HepG2 (cell line): Measurements from ENCODE around the gene COA7. TPM values are rescaled to one million over a fixed set of nuclear protein-coding genes. Genes with fewer than 3 reads are reported as not detected.
A peak's percentile ranks its signal among the peaks of the same experiment; 100 is the strongest.

Experiments
- ATF7-NPFF ChIP-seq: sonication (generic); formaldehyde crosslinking; IDR thresholded peaks from 2 replicates; pipeline ENCODE4 v1.8.1; 2023; ENCODE audit warnings: mild to moderate bottlenecking, low read depth, missing genetic modification reagents, moderate library complexity
- KDM5B ChIP-seq: sonication (generic); formaldehyde crosslinking; IDR thresholded peaks from 2 replicates; pipeline ENCODE4 v1.4.0; 2020; ENCODE audit warnings: missing genetic modification reagents, mild to moderate bottlenecking, borderline replicate concordance
- NCOR1 ChIP-seq: fragments of 200-600 bp; sonication (generic); IDR thresholded peaks from 2 replicates; pipeline ENCODE4 v1.7.0; 2017; ENCODE audit warnings: antibody characterized with exemption, low read length, borderline replicate concordance
- NR2F6 ChIP-seq, 2 experiments: IDR thresholded peaks; 2 replicates each; pipeline ENCODE4 v1.6.1; 2016; ENCODE audit warnings: antibody characterized with exemption in 1 of 2, mild to moderate bottlenecking in 1 of 2
- SP4 ChIP-seq: sonication (generic); formaldehyde crosslinking; IDR thresholded peaks from 2 replicates; pipeline ENCODE4 v1.8.1; 2023; ENCODE audit warnings: mild to moderate bottlenecking, missing genetic modification reagents
- ZBTB20 ChIP-seq: sonication (generic); formaldehyde crosslinking; IDR thresholded peaks from 2 replicates; pipeline ENCODE4 v1.8.1; 2023; ENCODE audit warnings: missing genetic modification reagents, low read depth, mild to moderate bottlenecking, borderline replicate concordance
- ZFP36 ChIP-seq: fragments of 150-350 bp; IDR thresholded peaks from 2 replicates; pipeline ENCODE4 v1.6.1; 2018; ENCODE audit warnings: borderline replicate concordance, low read length, low read depth; ENCODE audit not compliant: partially characterized antibody
- ZNF557 ChIP-seq: sonication (generic); formaldehyde crosslinking; IDR thresholded peaks from 2 replicates; pipeline ENCODE4 v1.4.0; 2020; ENCODE audit warnings: missing genetic modification reagents
- ZNF616 ChIP-seq: sonication (generic); formaldehyde crosslinking; IDR thresholded peaks from 2 replicates; pipeline ENCODE4 v1.5.0; 2020; ENCODE audit warnings: low read depth, mild to moderate bottlenecking, missing genetic modification reagents
- ZNF720 ChIP-seq: sonication (generic); formaldehyde crosslinking; IDR thresholded peaks from 2 replicates; pipeline ENCODE4 v1.4.0; 2020; ENCODE audit warnings: missing genetic modification reagents
- ZSCAN25 ChIP-seq: sonication (generic); formaldehyde crosslinking; IDR thresholded peaks from 2 replicates; pipeline ENCODE4 v1.8.0; 2022; ENCODE audit warnings: mild to moderate bottlenecking, missing genetic modification reagents
- polyA plus RNA-seq, 8 experiments: library from polyadenylated mRNA; depleted of rRNA in 3 of 8; stranded (reverse) in 7 of 8; unstranded in 1 of 8; fragments of >200 nt; fragmentation: Illumina TruSeq in 4 of 8; extraction: Trizol in 4 of 8; gene quantifications; 2 replicates each; pipeline versions ENCODE4 v1.2.1 to v1.2.3, GENCODE V29; 2011 to 2016; ENCODE audit warnings: low read depth in 4 of 8, missing spikeins in 1 of 8, mixed read lengths in 1 of 8; ENCODE audit not compliant: insufficient read depth in 1 of 8
- total RNA-seq, 5 experiments: library from RNA; depleted of rRNA; stranded (reverse); fragments of >200 nt; fragmentation: Illumina TruSeq; extraction: Trizol; gene quantifications; 2 replicates each; pipeline ENCODE4 v1.2.3, GENCODE V29; 2016; ENCODE audit warnings: low read depth in 1 of 5
- TF ChIP-seq, protein P1 (sequence below): IDR thresholded peaks from 2 replicates; pipeline ENCODE4 v1.6.1; 2016; ENCODE audit warnings: low read depth, missing genetic modification reagents, missing compliant biosample characterization
- TF ChIP-seq, protein P2 (sequence below): sonication (generic); formaldehyde crosslinking; IDR thresholded peaks from 2 replicates; pipeline ENCODE4 v1.4.0; 2020; ENCODE audit warnings: low read depth, missing genetic modification reagents
- TF ChIP-seq, protein P3 (sequence below): sonication (generic); formaldehyde crosslinking; IDR thresholded peaks from 2 replicates; pipeline ENCODE4 v1.8.0; 2022; ENCODE audit warnings: low read depth, missing genetic modification reagents
- TF ChIP-seq, protein P4 (sequence below): fragments of 450-650 bp; IDR thresholded peaks from 2 replicates; pipeline ENCODE4 v1.6.1; 2017

COA7 gene
- total and polyA plus RNA-seq, 2 of the 13 experiments (the other 11 are each of a cell fraction or from before 2014, with no cell fraction given) = 12.3 to 30.4 TPM

DNA sequence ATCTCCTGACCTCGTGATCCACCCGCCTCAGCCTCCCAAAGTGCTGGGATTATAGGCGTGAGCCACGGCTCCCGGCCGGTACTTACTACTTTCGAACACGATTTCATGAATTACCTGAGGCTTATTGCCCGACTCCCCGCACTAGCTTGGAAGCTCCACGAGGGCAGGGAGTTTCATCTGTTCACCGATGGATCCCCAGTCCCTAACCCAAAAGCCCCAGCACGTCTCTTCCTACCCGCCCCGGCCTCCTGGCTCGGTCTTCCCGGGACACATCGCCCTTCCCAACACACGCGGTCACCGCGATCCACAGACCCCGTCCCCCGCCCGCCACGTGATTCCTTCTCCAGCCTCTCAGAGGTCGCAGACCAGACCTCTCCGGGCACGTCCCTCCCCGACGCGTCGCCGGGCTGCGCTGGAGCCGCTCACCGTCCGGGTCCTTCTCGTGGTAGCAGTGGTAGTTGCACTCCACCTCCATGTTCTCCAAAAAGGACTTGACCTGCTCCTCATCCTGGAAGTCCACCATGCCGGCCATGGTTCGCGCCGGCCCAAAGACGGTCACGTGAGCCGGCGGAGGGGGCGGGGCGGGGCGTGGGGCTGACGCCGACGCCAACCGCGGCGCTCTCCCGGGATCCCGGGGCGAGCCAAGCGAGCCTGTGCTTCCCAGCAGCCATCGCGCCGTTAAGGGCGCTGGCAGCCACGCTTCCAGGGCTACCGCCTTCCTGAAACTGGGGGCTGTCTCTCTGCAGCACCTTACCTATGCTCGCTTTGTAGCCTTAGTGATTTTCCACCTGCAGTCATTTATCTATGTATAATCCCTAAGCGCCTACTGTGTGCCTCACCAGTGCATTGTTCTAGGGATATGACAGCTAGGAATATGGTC lies at the start of gene COA7 (continued):
- TF ChIP-seq, protein P1, sequence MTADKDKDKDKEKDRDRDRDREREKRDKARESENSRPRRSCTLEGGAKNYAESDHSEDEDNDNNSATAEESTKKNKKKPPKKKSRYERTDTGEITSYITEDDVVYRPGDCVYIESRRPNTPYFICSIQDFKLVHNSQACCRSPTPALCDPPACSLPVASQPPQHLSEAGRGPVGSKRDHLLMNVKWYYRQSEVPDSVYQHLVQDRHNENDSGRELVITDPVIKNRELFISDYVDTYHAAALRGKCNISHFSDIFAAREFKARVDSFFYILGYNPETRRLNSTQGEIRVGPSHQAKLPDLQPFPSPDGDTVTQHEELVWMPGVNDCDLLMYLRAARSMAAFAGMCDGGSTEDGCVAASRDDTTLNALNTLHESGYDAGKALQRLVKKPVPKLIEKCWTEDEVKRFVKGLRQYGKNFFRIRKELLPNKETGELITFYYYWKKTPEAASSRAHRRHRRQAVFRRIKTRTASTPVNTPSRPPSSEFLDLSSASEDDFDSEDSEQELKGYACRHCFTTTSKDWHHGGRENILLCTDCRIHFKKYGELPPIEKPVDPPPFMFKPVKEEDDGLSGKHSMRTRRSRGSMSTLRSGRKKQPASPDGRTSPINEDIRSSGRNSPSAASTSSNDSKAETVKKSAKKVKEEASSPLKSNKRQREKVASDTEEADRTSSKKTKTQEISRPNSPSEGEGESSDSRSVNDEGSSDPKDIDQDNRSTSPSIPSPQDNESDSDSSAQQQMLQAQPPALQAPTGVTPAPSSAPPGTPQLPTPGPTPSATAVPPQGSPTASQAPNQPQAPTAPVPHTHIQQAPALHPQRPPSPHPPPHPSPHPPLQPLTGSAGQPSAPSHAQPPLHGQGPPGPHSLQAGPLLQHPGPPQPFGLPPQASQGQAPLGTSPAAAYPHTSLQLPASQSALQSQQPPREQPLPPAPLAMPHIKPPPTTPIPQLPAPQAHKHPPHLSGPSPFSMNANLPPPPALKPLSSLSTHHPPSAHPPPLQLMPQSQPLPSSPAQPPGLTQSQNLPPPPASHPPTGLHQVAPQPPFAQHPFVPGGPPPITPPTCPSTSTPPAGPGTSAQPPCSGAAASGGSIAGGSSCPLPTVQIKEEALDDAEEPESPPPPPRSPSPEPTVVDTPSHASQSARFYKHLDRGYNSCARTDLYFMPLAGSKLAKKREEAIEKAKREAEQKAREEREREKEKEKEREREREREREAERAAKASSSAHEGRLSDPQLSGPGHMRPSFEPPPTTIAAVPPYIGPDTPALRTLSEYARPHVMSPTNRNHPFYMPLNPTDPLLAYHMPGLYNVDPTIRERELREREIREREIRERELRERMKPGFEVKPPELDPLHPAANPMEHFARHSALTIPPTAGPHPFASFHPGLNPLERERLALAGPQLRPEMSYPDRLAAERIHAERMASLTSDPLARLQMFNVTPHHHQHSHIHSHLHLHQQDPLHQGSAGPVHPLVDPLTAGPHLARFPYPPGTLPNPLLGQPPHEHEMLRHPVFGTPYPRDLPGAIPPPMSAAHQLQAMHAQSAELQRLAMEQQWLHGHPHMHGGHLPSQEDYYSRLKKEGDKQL (CRISPR knock-in tag) = peak; percentile 28; the same call in 1 of the 2 replicates
- TF ChIP-seq ZNF616 (peak; percentile 93), ZBTB20 (CRISPR knock-in tag) (peak; percentile 88; the same call in 1 of the 2 replicates), ZNF720 (CRISPR knock-in tag) (0 out of 2 replicates have a peak, but pooled peaks have one; percentile 44), NR2F6 (IDR thresholded peaks at IDR 0.05) (peak; percentile 4; the same call in 1 of the 2 replicates), NR2F6 (CRISPR knock-in tag; IDR thresholded peaks at IDR 0.05) (peak; percentile 36; the same call in 1 of the 2 replicates), ZSCAN25 (peak; percentile 79; the same call in 1 of the 2 replicates), ZNF557 (CRISPR knock-in tag) (peak; percentile 54; the same call in 1 of the 2 replicates), ZFP36 (no peak), ATF7-NPFF (CRISPR knock-in tag) (peak; percentile 90), SP4 (CRISPR knock-in tag) (peak; percentile 67), KDM5B (CRISPR knock-in tag) (peak; percentile 98), NCOR1 (no peak; the same call in 1 of the 2 replicates)
- TF ChIP-seq, protein P2, sequence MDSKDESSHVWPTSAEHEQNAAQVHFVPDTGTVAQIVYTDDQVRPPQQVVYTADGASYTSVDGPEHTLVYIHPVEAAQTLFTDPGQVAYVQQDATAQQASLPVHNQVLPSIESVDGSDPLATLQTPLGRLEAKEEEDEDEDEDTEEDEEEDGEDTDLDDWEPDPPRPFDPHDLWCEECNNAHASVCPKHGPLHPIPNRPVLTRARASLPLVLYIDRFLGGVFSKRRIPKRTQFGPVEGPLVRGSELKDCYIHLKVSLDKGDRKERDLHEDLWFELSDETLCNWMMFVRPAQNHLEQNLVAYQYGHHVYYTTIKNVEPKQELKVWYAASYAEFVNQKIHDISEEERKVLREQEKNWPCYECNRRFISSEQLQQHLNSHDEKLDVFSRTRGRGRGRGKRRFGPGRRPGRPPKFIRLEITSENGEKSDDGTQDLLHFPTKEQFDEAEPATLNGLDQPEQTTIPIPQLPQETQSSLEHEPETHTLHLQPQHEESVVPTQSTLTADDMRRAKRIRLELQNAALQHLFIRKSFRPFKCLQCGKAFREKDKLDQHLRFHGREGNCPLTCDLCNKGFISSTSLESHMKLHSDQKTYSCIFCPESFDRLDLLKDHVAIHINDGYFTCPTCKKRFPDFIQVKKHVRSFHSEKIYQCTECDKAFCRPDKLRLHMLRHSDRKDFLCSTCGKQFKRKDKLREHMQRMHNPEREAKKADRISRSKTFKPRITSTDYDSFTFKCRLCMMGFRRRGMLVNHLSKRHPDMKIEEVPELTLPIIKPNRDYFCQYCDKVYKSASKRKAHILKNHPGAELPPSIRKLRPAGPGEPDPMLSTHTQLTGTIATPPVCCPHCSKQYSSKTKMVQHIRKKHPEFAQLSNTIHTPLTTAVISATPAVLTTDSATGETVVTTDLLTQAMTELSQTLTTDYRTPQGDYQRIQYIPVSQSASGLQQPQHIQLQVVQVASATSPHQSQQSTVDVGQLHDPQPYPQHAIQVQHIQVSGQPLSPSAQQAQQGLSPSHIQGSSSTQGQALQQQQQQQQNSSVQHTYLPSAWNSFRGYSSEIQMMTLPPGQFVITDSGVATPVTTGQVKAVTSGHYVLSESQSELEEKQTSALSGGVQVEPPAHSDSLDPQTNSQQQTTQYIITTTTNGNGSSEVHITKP (CRISPR knock-in tag) = peak; percentile 76; the same call in 1 of the 2 replicates
- TF ChIP-seq, protein P3, sequence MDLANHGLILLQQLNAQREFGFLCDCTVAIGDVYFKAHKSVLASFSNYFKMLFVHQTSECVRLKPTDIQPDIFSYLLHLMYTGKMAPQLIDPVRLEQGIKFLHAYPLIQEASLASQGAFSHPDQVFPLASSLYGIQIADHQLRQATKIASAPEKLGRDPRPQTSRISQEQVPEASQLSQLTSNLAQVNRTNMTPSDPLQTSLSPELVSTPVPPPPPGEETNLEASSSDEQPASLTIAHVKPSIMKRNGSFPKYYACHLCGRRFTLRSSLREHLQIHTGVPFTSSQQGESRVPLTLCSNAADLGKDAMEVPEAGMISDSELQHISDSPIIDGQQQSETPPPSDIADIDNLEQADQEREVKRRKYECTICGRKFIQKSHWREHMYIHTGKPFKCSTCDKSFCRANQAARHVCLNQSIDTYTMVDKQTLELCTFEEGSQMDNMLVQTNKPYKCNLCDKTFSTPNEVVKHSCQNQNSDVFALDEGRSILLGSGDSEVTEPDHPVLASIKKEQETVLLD = peak; percentile 89
- TF ChIP-seq, protein P4, sequence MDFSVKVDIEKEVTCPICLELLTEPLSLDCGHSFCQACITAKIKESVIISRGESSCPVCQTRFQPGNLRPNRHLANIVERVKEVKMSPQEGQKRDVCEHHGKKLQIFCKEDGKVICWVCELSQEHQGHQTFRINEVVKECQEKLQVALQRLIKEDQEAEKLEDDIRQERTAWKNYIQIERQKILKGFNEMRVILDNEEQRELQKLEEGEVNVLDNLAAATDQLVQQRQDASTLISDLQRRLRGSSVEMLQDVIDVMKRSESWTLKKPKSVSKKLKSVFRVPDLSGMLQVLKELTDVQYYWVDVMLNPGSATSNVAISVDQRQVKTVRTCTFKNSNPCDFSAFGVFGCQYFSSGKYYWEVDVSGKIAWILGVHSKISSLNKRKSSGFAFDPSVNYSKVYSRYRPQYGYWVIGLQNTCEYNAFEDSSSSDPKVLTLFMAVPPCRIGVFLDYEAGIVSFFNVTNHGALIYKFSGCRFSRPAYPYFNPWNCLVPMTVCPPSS = no peak
